GM18508 (cell line): ENCODE data around the gene UBR4.
"Not testable (repeated sequence)": the region's sequence is repeated elsewhere in the genome, so short reads cannot be mapped to it uniquely, and the experiment has no call there.

Experiments used
- ATAC-seq: cut with Tn5 transposase; IDR thresholded peaks from one replicate; pipeline ENCODE4 v1.9.1; 2021; ENCODE audit warnings: moderate number of reproducible peaks; ENCODE audit not compliant: insufficient read depth, unreplicated experiment

Gene UBR4

DNA sequence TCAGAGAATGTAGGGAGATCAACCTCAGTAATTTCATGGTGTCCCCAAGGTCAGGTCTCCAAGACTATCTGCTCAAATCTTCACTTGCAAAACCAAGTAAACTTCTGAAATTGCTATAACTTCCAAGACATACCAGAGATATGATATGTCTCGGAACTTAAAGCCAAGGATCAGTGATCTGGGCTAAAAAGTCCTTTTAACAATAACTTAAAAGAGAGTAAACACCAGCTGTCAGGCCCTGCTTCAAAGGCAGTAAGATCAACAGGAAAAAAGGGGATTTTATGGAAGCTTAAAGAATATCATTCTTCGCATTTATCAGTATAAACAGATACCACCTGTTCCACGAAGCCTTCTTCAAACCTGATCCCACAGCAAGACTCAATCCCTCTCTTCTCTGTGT is 13.7 kb downstream of the UBR4 start:
- no peak for ATAC-seq

DNA sequence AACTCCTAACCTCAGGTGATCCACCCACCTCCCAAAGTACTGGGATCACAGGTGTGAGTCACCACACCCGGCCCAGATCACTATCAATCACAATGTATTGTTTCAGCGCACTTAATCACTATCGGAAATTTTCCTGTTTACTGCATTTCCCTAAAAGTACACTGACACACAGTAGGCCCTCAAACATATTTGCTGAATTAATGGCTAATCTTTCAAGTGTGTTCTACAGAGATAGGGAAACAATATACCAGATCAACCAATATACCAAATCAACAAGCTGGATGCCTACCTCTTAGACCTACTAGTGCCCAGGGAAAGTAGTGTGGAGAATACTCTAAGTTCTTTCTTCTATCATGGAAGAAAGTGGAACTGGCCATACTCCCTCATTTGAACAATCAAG is 17.1 kb downstream of the UBR4 start:
- ATAC-seq, result no peak

DNA sequence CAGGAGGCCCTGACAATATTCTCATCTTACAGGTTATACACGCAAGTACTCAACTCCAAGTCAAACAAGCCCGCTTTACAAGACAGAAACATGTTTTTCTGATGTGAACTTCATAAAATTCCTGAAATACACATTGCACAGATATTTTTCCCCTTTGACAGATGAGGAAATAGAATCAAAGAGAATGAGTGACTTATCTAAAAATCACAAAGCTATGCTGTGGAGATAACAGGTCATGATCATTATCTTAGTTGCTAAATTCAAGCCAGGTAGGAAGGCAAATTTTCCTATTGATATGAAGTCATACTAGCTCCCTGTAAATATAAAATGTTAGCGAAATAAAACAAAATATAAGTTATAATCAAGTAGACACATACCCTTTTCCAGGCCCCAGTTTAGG is 18.3 kb downstream of the UBR4 start:
- no peak for ATAC-seq

DNA sequence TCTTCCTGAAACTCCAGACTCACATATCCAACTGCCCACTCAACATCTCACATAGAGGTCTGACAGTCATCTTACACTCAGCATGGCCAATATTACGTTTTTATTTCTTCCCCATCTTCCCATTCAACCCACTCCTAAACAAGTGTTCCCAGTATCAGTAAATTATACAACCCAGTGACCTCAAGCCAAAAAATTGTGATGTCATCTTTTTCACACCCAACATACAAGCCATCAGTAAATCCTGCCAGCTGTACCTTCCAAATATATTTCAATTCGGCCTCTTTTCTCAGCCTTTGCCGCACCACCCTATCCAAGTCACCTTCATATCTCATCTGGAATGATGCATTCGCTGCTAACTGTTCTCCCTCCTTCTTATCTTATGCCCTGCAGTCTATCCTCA is 19.6 kb downstream of the UBR4 start:
- ATAC-seq, result no peak

DNA sequence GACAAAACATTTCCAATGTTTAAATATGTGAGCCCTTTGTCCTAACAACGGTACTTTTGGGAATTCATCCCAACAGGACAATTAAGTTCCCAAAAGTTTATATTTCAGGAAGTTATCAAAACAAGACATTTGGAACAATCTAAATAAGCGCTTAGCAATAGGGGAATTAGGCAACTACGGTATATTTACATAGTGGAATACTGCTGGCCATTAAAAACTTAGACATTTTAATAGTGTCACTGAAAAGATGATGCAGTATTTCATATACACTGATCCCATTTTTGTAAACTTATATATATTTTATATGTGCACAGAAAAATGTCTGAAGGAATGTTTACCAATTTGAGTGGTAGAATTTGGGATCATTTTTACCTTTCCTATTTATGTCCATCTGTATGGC is 20.8 kb downstream of the UBR4 start:
- ATAC-seq, result no peak

DNA sequence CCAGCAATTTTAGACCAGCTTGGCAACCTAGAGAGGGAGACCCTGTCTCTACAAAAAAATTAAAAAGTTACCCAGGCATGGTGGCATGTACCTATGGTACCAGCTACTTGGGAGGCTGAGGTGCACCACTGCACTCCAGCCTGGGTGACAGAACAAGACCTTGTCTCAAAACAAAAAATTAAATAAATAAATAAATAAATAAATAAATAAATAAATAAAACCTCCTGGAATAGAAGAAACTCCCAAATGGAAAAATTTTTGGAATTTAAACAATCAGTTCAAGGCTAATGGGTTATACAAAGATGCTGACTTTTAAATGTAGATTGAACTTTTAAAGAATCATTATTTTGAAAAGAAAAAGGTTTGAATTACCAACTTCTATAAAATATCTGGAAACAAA is 22.2 kb downstream of the UBR4 start:
- ATAC-seq, result no peak

- ATAC-seq, result no peak
Observed at GRCh38 chr1:19186001-19186400, 24.1 kb downstream of the UBR4 start.

GRCh38 chr1:19182223-19182622 is 27.8 kb downstream of the UBR4 start:
- ATAC-seq, result no peak

- ATAC-seq, result not testable (repeated sequence)
Observed at GRCh38 chr1:19180265-19180657, 29.8 kb downstream of the UBR4 start.

- no peak for ATAC-seq
Observed at GRCh38 chr1:19179597-19180264, 30.3 kb downstream of the UBR4 start.

- ATAC-seq, result no peak
Observed at GRCh38 chr1:19178734-19179398, 31.2 kb downstream of the UBR4 start.

DNA sequence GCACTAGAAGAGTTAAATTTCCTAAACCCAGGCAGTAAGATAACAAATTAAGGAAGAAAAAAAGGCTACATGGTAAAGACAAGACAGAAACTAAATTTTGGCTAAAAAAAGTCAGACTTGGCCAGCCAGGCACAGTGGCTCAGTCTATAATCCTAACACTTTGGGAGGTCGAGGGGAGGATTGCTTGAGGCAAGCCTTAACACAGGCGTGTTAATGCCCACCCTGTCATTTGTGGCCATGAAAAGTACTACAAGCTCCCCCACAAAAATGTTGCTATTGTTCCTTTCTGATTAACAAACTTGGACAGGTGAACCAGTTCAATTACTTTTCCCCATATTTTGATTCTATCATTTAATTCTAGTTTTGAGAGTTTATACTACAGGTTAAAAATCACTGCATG is 32.3 kb downstream of the UBR4 start:
- no peak for ATAC-seq

- no peak for ATAC-seq
Observed at GRCh38 chr1:19169642-19170041, 40.4 kb downstream of the UBR4 start.

GRCh38 chr1:19167140-19167539 is 42.9 kb downstream of the UBR4 start:
- ATAC-seq, result no peak

- no peak for ATAC-seq
Observed at GRCh38 chr1:19166066-19166465, 44.0 kb downstream of the UBR4 start.

- no peak for ATAC-seq
Observed at GRCh38 chr1:19165501-19165900, 44.6 kb downstream of the UBR4 start.

DNA sequence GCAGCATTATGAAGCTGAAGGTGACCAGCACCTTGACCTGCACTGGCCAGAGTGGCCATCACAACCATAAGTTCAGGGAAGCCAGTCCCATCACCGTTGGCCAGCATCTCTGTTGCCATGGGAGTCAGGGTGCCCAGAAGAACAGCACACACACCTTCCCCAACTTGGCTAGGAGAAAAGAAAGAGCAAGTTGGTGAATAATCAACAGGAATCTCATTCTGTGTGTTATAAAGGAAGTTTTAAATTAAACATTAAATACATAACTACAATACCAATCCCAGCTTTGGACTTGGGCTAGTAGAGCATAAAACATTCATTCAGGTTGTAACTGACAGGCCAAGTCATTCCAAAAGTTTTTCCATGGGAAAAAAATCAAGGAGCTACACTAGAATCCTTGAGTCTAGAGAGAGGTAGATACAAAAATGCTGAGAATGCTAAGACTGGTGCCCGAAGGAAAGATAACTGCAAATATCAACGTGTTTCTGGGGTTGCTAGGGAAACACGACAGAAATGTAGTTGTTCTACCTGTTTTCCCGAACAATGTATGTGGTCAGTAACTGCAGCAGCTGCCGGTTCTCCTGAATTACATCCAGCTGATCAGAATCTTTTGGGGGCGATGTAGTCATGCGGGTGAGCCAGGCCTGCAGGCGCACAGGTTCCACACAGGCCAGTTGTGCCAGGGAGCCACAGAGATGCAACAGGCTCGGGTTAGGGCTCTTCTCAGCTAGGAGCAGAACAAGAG is 45.6 kb downstream of the UBR4 start:
- ATAC-seq, result no peak

- no peak for ATAC-seq
Observed at GRCh38 chr1:19163261-19163660, 46.8 kb downstream of the UBR4 start.

- ATAC-seq, result no peak
Observed at GRCh38 chr1:19160831-19161230, 49.2 kb downstream of the UBR4 start.

GRCh38 chr1:19157653-19158052 is 52.4 kb downstream of the UBR4 start:
- no peak for ATAC-seq

DNA sequence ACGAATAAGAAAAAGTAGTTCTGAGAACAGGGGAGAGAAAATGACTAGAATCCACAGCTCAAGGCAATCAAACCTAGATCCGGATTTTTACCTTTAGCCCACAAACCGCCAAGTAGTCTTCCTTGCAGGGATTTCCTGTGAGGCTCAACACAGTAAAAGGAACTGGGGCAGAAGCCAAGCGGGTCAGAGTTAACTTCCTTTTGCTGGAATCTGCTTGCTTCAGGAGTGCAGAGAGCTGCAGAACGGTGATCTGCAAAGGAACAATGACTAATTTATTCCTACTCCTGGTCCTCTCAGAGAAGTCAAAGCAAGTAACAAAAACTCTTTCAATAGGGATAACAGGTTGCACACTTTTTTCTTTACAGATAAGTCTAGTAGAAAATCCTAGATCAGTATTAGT is 53.4 kb downstream of the UBR4 start:
- no peak for ATAC-seq

GRCh38 chr1:19154876-19155275 is 55.2 kb downstream of the UBR4 start:
- ATAC-seq, result no peak
